ENCODE results near the gene INTS4.

DNA sequence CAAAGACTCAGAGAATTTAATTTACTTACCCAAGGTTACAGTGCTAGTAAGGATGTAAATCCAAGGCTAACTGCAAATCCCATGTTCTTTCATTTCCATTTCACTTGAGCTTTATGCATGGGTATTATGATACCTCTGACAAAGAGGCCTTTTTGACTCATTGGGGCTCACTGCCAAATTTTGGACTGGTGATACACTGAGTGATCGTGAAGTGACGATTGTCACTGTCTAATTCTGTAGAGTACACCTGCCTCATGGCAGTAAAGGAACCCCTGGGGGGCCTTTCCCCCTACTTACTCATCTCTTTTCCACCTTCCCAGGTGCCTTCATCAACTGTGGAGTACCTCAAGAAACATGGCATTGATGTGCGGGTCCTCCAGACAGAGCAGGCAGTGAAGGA lies 122.6 kb downstream of the INTS4 start:
- TF ChIP-seq POLR2A (IDR thresholded peaks at IDR 0.05) (no peak), CTCF (IDR thresholded peaks at IDR 0.05) (no peak), POLR2AphosphoS5 (IDR thresholded peaks at IDR 0.05) (no peak)
